Stimulated activated CD4-positive, alpha-beta T cell treated with anti-CD3 and anti-CD28 coated beads, Interleukin-4, amount 100 ng/mL, for 24 hours (primary cell): Measurements from ENCODE around the gene PDHX.
"Not testable (repeated sequence)": the region's sequence is repeated elsewhere in the genome, so short reads cannot be mapped to it uniquely, and the experiment has no call there.

ENCODE experiments used
- DNase-seq: peaks from one replicate; pipeline ENCODE4 v3.0.0-alpha.2; 2020

Gene PDHX

GRCh38 chr11:35028007-35028406, 111.6 kb downstream of the PDHX start:
- not testable (repeated sequence) for DNase-seq

DNA sequence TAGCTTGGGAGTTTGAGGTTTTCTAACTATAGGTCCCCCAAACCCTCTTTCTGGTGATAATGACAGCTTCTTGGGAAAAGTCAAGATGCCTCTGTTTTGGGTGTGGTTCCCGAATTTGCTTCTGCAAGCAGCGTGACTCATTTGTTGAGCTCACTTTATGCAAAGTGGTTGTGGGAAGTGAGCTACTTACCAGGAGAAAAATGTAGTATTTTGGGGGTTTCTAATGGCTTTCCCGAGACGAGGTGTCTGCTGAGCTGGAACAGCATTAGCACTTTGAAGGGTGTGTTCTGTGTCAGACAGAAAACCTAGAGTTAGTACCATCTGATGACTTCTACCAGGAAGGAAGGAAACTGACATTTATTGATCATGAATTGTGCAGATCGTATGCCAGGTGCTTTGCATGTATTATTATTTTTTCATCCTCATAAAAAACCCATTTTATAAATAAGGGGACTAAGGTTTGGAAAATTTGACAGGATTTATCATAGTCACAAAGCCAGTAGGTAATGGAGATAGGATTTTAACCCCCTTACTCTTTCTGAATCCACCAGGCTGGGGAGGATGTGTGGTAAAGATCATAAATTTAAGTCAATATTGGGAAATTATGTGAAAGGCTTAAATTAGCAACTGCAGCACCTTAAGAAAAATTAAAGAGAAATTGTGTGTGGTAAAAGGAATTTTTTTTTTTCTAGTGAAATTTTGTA, 113.7 kb downstream of the PDHX start:
- DNase-seq = peak; percentile 51

GRCh38 chr11:35030716-35031213, 114.3 kb downstream of the PDHX start:
- peak; percentile 48 for DNase-seq

DNA sequence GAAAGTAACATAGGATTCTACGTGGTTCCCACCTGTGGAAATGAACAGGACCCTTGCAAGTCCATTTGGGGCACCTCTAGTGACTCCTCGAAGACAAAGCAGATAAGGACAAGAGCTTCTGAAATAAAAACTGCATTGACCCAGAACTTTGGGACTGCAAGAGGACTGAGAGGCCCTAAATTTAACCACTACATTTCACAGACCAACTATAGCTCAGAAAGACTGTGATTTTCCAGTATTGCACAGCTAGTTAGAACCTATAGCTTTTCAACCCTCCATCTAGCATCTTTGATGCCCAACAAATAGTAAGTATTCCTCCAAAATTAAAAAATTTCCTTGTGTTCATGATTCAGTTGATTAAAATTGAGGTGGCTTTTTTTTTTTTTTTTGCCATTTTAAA, 114.9 kb downstream of the PDHX start:
- DNase-seq = no peak

DNA sequence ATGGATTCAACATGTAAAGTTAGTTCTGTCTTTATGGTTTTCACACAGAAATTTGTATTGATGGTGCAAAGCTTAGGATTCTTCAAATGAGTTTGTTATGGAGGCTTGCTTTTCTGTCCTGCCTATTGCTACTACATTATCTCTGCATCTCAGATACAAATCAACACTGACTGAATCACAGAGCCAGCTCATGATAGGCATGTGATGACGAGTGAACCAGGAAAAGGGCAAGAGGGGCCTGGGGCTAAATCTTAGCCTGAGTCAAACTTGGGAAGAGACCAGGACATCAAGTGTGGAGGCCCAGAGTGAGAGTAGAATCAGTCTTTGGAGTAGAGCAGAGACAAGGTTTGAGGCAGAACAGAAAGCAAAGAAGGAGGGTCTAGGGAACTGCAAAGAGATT, 115.4 kb downstream of the PDHX start:
- DNase-seq = no peak

GRCh38 chr11:35033011-35033410, 116.6 kb downstream of the PDHX start:
- DNase-seq = no peak

DNA sequence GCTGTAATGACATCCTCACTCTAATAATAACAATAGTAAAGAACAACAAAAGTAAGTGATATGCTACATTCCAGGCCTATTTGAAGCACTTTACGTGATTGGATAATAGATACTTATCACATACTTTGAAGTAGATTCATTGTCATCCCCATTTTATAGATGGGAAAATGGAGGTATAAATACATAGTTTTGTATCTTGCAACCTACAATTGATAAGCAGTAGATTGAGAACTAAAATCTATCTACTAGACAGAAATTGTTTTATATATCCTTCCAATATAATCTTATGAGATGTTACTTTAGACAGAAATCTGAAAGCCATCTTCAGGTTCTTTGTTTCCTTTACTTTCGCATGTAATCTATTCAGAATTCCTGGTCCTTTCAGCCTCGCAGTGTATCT, 118.0 kb downstream of the PDHX start:
- DNase-seq = no peak

- DNase-seq = no peak
Observed at GRCh38 chr11:35035894-35036408, 119.5 kb downstream of the PDHX start.

GRCh38 chr11:35036639-35037038, 120.2 kb downstream of the PDHX start:
- no peak for DNase-seq

- DNase-seq = no peak
Observed at GRCh38 chr11:35038211-35038928, 122.0 kb downstream of the PDHX start.

- no peak for DNase-seq
Observed at GRCh38 chr11:35039076-35039475, 122.7 kb downstream of the PDHX start.

DNA sequence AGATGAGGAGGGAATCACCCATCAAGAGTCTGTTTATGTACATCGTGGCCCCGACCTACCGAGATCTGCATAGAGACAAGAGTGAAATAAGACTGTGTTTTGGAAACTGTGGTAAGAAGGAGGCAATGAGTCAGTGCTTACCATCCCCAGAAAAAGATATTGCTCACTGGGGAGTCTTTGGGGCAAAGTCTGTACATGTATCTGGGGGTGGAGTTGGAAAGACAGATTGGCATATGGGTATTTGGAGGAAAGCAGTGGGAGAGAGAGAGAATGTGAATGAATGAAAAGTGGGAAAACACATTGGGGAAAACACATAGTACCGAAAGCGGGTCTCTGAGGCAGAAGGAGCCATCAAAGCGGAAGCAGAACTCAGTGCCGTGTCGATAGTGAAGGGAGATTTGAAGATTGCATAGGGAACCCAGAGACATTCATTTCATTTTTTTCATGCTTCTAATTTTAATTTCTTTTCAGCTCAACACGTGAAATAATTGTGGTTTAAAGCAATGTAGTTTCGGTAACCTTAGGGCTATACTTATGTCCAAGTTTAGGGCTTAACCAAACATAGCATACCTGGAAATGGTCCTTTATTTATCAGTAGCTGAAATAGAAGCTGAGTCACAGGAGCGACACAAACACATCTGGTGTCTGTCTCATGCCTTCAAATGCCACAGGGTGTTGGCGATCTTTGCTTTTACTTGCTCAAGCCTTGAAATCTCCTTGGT, 124.0 kb downstream of the PDHX start:
- DNase-seq = peak; percentile 78

DNA sequence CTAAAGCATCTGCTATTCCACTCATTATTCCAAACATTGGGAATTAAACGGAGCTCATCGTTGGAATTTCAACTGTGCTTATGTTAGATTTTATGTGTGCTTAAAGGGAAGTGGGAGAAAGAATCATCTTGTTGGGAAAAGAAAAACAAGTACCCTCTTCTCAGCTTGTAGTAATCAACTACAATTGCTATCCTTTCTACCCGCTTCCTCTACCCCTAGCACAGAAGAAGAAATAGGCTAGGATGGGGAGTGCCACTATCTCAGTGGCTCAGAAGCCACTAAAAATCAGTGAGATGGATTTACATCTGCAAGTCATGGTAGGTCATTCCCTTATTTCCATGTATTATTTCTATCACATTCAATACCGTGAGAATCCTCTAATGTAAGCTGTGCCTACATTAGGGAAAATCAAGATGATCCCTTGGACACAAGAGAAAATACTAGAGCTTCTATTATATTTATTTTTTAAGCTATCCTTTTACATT, 124.7 kb downstream of the PDHX start:
- DNase-seq = no peak

GRCh38 chr11:35042224-35042623, 125.8 kb downstream of the PDHX start:
- DNase-seq = no peak

- no peak for DNase-seq
Observed at GRCh38 chr11:35042913-35043312, 126.5 kb downstream of the PDHX start.

GRCh38 chr11:35043936-35044335, 127.5 kb downstream of the PDHX start:
- no peak for DNase-seq

DNA sequence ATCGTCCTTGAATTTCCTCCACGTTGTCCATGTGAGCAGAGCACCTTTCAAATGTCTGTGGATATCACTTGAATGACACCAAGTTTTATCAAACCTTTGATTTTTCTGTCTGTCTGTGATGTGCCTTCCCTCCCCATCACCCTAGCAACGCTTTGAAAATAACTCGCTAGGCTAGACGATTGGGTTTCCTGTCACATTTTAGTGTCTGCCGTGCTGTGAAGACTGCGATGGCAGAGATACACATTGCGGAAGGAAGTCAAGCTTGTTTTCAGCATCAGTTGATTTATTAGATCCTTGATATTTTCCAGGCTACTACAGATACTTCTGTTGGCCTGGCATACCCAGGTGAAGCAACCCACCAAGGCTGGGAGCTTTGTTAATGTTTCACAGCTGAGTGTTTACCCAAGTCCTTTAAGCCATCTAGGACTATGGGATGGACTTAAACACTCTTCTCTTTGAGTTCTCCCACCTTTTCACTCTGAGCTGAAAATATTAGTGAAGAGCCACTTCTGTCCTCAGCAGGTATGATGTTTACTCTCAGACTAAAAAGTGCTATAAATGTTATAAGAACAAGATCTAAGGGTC, 128.9 kb downstream of the PDHX start:
- DNase-seq = peak; percentile 65
